SH-SY5Y (cell line): ENCODE data around the gene IFT52.

Experiments used
- GATA2 ChIP-seq: IDR thresholded peaks from 2 replicates; pipeline ENCODE4 v1.6.1; 2011; ENCODE audit warnings: mild to moderate bottlenecking, low read depth, low read length
- GATA3 ChIP-seq: IDR thresholded peaks from 2 replicates; pipeline ENCODE4 v1.6.1; 2011; ENCODE audit warnings: low read depth, mild to moderate bottlenecking, low read length, moderate library complexity

- no peak for TF ChIP-seq GATA2
- no peak for TF ChIP-seq GATA3
Measured at GRCh38 chr20:43682446-43682845, 91.7 kb downstream of the IFT52 start.
